Measurements from ENCODE around the gene KCTD2.
"Not testable (repeated sequence)": the region's sequence is repeated elsewhere in the genome, so short reads cannot be mapped to it uniquely, and the experiment has no call there.

Gene KCTD2

GRCh38 chr17:75069783-75070182 is 22.8 kb downstream of the KCTD2 start:
- in situ Hi-C loops (cut with MboI; ENCODE audit: low pct_unique_long_range_greater_than_20kb, low sequenced_read_pairs) = no loop called here
- DNase-seq = peak; percentile 34

DNA sequence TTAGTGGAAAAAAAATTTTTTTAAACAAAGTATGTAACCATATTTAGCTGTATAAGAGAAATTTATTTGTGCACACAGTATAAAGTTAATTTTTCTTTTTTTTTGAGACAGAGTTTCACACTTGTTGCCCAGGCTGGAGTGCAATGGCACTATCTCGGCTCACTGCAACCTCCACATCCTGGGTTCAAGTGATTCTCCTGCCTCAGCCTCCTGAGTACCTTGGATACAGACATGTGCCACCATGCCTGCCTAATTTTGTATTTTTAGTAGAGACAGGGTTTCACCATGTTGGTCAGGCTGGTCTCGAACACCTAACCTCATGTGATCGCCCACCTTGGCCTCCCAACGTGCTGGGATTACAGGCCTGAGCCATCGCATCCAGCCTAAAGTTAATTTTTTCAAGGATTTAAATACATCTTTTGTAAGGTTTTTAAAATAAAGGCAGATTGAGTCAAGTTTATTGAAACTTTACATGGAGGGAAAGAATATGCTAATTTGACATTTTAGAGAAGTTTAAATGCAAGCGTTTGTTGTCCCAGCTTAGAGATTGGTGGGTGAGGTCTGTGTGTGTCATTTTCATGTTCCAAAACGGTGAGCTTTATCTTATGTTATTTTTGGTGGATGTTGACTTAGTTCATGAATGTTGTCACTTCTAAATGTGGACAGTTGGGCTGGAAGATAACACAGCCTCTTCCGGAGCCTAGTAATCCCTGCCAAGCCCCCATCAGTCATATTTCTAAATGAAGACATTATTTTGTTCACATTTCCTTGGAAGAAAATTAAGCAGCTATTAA is 24.6 kb downstream of the KCTD2 start:
- in situ Hi-C loops (cut with MboI; ENCODE audit: low pct_unique_long_range_greater_than_20kb, low sequenced_read_pairs); DNase-seq: not testable (repeated sequence)

- in situ Hi-C loops (cut with MboI; ENCODE audit: low pct_unique_long_range_greater_than_20kb, low sequenced_read_pairs); DNase-seq: not testable (repeated sequence)
Measured at GRCh38 chr17:75072909-75073308, 25.9 kb downstream of the KCTD2 start.

GRCh38 chr17:75073618-75074047 is 26.6 kb downstream of the KCTD2 start:
- DNase-seq = no peak
- in situ Hi-C loops (cut with MboI; ENCODE audit: low pct_unique_long_range_greater_than_20kb, low sequenced_read_pairs) = no loop called here

GRCh38 chr17:75074532-75074931 is 27.5 kb downstream of the KCTD2 start:
- no peak for DNase-seq
- in situ Hi-C loops (cut with MboI; ENCODE audit: low pct_unique_long_range_greater_than_20kb, low sequenced_read_pairs) = no loop called here

DNA sequence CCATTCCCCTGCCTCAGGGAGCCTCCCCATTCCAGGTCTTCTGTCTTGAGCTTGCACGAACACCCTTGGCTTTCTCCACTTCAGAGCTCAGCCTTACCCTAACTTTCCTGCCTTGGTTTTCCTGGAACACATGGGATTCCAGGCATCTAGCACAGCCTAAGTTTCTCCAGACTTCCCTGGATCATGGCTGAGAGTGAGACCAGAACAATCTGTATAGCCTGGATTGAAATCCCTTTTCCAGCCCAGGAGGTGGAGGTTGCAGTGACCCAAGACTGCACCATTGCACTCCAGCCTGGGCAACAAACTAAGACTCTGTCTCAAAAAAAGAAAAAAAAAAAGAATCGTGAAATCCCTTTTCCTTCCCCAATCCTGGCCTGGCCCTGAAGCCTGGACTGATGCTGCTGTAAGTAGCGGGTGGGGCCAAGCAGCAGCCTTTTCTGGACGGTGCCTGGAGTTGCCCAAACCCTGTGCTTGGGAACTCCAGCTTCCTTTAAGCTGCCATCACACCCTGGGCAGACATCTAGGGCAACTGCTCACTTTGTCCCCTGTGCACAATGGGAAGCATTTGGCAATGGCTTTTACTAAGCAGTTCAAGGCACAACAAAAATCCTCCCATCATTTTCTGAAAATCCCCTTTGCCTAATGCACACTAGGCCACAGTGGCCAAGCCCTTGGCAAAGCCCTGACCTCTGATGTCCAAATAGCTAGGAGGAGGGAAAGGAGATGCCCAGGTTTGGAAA is 28.7 kb downstream of the KCTD2 start:
- in situ Hi-C loops (cut with MboI; ENCODE audit: low pct_unique_long_range_greater_than_20kb, low sequenced_read_pairs) = no loop called here
- DNase-seq = no peak

DNA sequence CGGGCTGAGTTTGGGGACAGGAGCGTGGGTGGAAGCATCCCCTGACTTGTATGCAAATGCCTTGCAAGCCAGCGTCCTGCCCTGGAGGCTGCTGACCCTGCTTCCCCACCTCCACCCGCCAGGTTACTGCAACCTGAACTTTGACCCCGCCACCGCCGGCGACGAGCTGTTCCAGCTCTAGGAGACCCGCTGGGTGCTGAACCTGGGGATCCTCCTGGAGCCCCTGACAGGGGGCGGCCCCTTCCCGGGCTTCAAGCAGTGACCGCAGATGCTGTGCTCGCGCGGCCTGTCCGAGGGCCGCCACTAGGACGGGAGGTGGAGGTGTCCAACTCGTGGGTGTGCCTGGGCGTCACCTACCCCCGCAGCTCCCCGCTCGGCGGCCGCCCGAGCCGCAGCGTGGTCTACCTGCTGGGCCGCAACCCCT is 30.1 kb downstream of the KCTD2 start:
- no peak for DNase-seq
- in situ Hi-C loops (cut with MboI; ENCODE audit: low pct_unique_long_range_greater_than_20kb, low sequenced_read_pairs) = no loop called here

DNA sequence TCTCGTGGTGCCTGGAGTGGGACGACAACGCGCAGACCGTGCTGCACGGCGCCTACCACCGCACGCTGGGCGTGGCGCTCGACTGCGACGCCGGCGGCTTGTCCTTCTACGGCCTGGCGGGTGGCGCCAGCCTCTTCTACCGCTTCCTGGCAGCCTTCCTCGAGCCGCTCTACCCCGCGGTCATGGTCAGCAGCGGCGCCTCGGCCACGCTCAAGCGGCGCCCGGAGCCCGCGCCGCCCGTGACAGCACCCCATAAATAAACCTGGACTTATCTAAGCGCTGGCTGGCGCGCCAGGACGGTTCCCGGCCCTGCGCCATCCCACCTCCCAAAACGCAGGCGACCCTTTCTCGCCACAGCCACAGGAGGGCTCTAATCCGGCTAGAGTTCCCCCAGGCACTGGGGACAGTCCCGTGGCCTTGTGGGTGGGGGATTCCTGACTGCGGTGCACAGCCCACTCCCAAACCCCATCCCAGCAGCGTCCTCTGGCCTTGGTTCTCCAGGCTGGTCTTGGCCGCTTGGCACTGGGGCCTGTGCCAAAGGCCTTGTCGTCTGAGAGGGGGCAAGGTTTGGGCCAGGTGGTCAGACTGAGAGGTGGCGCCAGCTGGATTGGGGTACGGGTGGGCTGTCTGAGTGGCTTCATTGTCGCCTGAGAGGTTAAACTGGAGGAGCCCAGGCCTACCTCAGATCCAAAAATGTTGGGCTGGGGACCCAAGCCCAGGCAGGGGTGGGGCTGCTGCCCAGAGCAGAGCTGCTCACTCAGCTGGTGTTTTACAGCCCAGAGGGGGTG is 30.7 kb downstream of the KCTD2 start:
- DNase-seq = no peak
- in situ Hi-C loops (cut with MboI; ENCODE audit: low pct_unique_long_range_greater_than_20kb, low sequenced_read_pairs) = no loop called here

DNA sequence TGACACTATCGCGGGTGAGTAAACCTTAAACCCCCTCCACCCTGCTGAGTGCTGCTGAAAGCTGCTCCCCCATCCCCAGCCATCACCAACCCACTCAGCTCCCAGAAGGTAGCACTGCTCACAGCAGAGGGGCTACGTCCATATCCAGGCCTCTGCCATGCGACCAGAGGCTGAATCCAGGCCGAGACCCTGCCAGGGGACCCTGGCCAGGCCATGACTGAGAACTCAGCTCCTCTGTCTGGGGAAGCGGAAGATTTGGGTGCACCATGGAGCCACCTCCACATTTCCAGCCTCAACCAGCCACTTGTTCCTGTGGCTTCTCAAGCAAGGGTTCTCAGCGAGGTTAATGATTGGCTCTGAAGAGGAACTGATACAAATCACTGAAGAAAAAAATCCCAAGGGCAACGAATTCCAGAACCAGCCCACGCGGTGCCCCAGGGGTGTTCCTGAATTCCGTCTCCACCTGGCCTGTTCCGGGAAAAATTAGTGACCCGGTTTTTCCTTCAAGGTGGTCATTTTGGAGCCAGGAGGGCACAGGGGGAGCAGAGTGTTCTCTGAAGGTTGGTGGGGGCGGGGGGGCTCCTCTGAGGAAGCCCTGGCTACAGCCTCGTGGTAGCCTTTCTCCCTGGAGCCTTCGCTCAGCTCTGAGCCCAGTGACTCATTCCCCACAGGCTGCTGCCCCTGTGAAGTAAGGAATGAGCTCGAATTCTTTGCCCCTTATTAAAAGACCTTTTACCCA is 31.4 kb downstream of the KCTD2 start:
- in situ Hi-C loops (cut with MboI; ENCODE audit: low pct_unique_long_range_greater_than_20kb, low sequenced_read_pairs) = no loop called here
- DNase-seq = no peak

- in situ Hi-C loops (cut with MboI; ENCODE audit: low pct_unique_long_range_greater_than_20kb, low sequenced_read_pairs) = no loop called here
- DNase-seq = no peak
Measured at GRCh38 chr17:75079023-75079373, 32.0 kb downstream of the KCTD2 start.

DNA sequence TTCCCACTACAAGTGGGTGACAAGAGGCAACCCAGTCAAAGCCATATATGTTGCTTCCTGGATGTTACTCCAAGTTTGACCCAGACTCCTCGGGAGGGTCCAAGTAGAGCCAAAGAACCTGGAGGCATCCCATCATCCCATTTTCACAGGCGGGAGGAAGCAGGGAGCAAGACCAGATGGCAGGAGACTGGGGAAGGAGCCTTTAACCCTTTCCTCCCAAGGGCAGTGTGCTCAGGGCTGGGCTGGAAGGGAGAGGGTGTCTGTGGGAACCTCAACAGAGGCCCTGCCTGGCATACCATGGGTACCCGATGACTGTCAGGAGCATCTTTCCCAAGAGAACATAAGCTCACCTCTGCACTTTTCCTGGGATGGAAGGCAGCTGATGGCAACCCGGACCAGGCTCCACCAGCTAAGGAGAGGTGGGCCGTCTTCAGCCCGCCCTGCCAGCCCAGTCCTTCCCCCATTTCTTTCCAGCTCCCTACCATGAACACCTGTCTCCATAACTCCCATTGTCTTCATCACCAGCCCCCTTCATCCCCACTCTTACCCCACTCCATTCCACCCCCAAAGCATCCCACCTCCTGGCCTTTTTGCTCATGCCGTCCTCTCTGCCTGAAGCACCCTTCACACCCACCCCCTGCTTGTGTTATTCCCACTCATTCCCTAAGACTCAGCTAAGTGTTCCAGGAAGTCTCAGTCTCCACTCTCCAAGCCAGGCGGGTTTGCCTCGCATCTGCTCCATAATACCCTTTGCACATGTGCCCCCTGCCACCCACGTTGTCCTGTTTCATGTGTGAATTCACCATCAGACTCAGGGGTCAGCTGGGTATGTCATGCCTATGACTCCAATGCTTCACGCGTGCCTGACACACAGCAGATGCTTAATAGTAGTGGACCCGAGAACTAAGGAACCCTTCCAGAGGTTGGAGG is 34.9 kb downstream of the KCTD2 start:
- no peak for DNase-seq
- in situ Hi-C loops (cut with MboI; ENCODE audit: low pct_unique_long_range_greater_than_20kb, low sequenced_read_pairs) = no loop called here

GRCh38 chr17:75082683-75083082 is 35.7 kb downstream of the KCTD2 start:
- DNase-seq = no peak
- in situ Hi-C loops (cut with MboI; ENCODE audit: low pct_unique_long_range_greater_than_20kb, low sequenced_read_pairs) = no loop called here

DNA sequence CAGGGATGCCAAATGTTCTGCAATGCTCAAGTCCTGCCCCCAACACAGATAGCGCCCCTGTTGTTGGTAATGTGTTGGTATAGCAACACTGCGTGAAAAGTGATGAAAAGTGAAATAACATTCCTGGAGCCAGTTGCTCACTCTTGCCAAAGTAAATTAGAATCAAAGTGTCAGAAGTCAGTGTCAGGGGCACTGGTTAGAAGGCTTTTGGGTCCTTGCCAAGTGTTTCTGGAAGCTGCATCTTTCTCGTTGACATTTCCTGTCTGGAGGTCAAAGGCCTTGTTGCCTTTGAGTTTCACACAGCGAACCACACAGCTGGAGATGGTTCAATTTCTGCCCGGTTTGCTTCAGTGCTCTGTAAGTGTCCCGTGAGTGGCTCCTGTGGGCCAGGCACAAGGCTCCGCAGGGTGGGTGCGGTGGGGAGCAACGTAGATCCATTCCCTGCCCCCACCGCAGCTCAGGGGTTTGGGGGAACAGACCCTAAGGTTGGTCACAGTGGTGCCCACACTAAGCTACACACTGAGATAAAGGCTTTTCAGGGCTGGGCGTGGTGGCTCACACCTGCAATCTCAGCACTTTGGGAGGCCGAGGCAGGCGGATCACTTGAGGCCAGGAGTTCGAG is 37.1 kb downstream of the KCTD2 start:
- in situ Hi-C loops (cut with MboI; ENCODE audit: low pct_unique_long_range_greater_than_20kb, low sequenced_read_pairs) = no loop called here
- DNase-seq = no peak

DNA sequence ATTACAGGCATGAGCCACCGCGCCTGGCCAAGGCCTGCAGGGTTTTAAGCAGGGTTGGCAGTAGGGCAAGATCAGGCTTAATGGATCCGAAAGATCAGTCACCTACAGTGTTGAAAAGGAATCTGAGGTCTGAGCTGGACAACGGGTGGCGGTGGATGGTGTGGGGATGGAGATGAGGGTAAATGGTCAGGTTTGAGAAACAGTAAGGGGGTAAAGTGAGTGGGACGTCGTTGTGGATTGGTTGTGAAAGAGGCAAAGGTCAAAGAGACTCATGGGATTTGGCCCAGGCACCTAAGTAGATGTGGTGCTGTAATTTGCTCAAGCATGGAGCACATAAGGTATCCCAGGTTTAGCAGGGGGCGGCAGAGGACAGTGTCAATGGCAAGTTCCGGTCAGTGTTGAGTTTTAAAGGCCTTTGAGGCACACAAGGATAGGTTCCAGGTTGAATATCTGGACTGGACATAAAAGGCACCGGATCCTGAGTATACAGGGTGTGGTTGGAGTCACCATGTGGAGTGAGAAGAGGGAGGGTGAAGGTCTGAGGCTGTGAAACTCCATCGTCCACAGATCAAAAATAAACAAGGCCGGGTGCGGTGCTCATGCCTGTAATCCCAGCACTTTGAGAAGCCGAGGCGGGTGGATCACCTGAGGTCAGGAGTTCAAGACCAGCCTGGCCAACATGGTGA is 39.6 kb downstream of the KCTD2 start:
- in situ Hi-C loops (cut with MboI; ENCODE audit: low pct_unique_long_range_greater_than_20kb, low sequenced_read_pairs) = no loop called here
- DNase-seq = no peak

DNA sequence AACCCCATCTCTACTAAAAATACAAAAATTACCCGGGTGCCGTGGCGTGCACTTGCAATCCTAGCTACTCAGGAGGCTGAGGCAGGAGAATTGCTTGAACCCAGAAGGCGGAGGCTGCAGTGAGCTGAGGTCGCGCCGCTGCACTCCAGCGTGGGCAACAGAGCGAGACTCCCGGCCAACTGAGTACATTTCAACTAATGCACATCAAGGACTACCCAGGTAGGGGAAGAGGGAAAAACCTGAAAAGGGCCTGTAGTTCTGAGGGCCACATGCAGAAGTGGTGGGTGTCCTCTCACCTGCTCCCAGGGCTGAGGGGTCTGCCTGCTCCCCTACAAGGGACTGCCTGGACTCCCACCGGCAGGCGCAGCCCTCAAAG is 40.1 kb downstream of the KCTD2 start:
- no peak for DNase-seq
- in situ Hi-C loops (cut with MboI; ENCODE audit: low pct_unique_long_range_greater_than_20kb, low sequenced_read_pairs) = no loop called here

DNA sequence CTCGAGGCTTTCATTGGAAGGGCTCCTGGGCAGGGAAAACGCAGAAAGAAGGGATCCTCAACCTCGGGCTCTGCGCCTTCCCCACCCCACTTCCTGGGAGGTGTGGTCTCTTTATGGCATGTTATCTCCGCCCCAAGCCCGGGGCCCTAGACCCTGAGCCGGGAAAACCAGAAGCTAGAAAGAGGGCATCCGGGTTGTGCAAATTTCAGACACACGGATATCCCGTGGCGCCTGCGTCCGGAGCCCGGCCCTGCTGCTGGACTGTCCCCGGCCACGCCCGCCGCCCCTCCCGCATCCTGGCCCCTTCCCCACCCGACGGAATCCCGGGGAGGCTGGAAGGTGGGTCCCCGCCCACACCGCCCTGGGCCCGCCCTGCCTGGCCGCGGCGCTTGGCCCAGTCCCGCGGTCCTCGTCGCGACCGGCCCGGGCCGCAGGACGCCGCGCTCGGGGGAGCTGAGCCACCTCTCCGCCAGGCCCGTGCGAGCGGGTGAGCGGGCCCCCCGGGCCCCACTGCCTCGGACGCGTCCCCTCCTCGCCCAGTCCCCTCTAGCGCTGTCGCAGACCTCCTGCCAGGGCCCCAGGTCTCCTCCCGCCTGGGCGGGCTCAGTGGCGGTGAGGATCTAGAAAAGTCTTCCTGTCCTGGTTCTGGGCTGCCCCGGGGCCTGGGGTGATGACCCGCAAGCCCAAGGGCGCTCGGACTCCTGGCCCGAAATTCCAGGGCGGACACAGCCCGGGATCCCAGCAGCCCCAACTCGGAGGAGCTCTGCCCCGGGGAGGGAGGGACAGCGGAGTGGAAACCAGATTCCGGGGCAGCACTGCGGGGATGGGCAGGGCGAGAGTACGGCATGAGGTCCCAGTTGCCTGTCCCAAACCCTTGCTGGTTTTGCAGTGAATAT is 40.8 kb downstream of the KCTD2 start, which contains the start of gene SLC16A5:
Gene SLC16A5, plus strand, starts transcription at position 397 of the 896 bp plus-strand sequence. CDS start 5,683 bp downstream, outside the sequence.
- peak; percentile 78 for DNase-seq
- in situ Hi-C loops (cut with MboI; ENCODE audit: low pct_unique_long_range_greater_than_20kb, low sequenced_read_pairs) = no loop called here
